Subcutaneous adipose tissue (tissue), 4 donors: ENCODE results near the gene SH3YL1. TPM values are rescaled to one million over a fixed set of nuclear protein-coding genes. Genes with fewer than 3 reads are reported as not detected.

Source experiments
- CTCF ChIP-seq: fragments of 450-650 bp; IDR thresholded peaks from one replicate; pipeline ENCODE4 v1.5.1; 2016; ENCODE audit warnings: low read depth, mild to moderate bottlenecking, control low read depth, antibody characterized with exemption, moderate library complexity
- total RNA-seq, 4 donors: library from RNA; depleted of rRNA; stranded (reverse); fragments of >200 nt; gene quantifications; one replicate each; pipeline ENCODE4 v1.1.0, GENCODE V29; 2016

Gene SH3YL1
- total RNA-seq, 4 donors from 2014 or later, result 32.4 to 41.5 (median 33.8) TPM

- TF ChIP-seq CTCF, result no peak
Measured at GRCh38 chr2:281381-281780, 17.5 kb upstream of the SH3YL1 start.

- TF ChIP-seq CTCF, result no peak
Measured at GRCh38 chr2:280650-281110, 16.8 kb upstream of the SH3YL1 start.

- TF ChIP-seq CTCF, result no peak
Measured at GRCh38 chr2:279956-280649, 16.3 kb upstream of the SH3YL1 start.

GRCh38 chr2:279366-279765 is 15.5 kb upstream of the SH3YL1 start:
- no peak for TF ChIP-seq CTCF

- TF ChIP-seq CTCF, result no peak
Measured at GRCh38 chr2:278927-279320, 15.1 kb upstream of the SH3YL1 start.

GRCh38 chr2:278312-278926 is 14.6 kb upstream of the SH3YL1 start:
- TF ChIP-seq CTCF, result no peak

- TF ChIP-seq CTCF, result no peak
Measured at GRCh38 chr2:275466-275865, 11.6 kb upstream of the SH3YL1 start.
